Stimulated activated effector memory CD8-positive, alpha-beta T cell treated with anti-CD3 and anti-CD28 coated beads, Interleukin-12 subunit alpha, Interleukin-12 subunit beta, amount 100 ng/mL, for 72 hours (primary cell): ENCODE measurements around the gene SLC26A1.

Experiments used
- ATAC-seq: fragments of 150-1000 bp; cut with Tn5 transposase; 2 replicates; pipeline ENCODE4 v1.10.0; 2021
- DNase-seq, 2 donors: peaks; one replicate each; pipeline ENCODE4 v3.0.0; 2021 to 2022; ENCODE audit warnings: low spot score in 2 of 2
- H3K27ac Mint-ChIP-seq: one replicate; pipeline ENCODE4 v1.8.0; 2022; ENCODE audit warnings: mild to moderate bottlenecking, mixed read lengths
- H3K36me3 Mint-ChIP-seq: one replicate; pipeline ENCODE4 v1.8.0; 2022; ENCODE audit warnings: mild to moderate bottlenecking, mixed read lengths
- H3K4me1 Mint-ChIP-seq: one replicate; pipeline ENCODE4 v1.8.0; 2022; ENCODE audit warnings: mixed read lengths
- H3K4me3 Mint-ChIP-seq: one replicate; pipeline ENCODE4 v1.8.0; 2022; ENCODE audit warnings: mild to moderate bottlenecking, mixed read lengths
- H3K9me3 Mint-ChIP-seq: one replicate; pipeline ENCODE4 v1.8.0; 2022; ENCODE audit warnings: mixed read lengths

The SLC26A1 gene

GRCh38 chr4:1022051-1022738 lies 29.0 kb upstream of the SLC26A1 start:
- H3K36me3 Mint-ChIP-seq = peaks cover 6% of the 10 kb centered on the region
- H3K4me3 Mint-ChIP-seq = no peak overlapping the region
- H3K4me1 Mint-ChIP-seq = peaks cover 13% of the 10 kb centered on the region
- H3K27ac Mint-ChIP-seq = no peak overlapping the region
- H3K9me3 Mint-ChIP-seq = no peaks in the 10 kb centered on the region
- DNase-seq = no peak
- no peak for ATAC-seq

DNA sequence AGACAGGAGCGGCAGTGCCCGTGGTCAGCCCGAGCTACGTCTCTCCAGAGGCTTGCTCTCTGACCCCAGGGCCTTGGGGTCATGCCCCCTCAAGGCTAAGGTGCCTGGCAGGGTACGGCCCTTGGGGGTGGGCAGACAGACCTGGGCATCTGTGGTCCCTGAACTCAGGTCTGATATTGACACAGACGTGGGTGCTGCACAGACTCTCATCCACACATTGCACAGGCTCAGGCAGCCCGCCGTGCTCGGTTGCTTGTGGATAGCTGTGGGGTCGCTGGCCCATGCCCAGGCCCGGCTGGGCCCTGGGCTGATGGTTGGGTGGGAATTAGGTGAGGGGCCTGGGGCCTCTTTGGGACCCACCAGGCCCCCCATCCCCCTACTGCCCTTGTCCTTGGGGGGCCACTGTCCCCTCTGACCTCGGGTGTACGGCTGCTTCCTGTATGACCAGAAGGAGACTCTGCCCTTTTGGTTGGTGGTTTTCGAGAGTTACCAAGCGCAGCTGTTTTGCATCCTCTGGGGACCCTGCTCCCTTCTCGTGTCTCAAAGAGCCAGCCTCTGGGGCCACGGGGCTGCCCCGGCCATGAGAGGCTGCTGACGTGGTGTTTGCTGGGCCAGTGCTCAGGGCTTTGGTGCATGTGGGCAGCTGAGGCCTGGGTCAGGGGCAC lies 28.3 kb upstream of the SLC26A1 start:
- Mint-ChIP-seq H3K27ac (no peak overlapping the region), H3K4me1 (peaks cover 13% of the 10 kb centered on the region), H3K9me3 (no peaks in the 10 kb centered on the region), H3K4me3 (no peak overlapping the region), H3K36me3 (peaks cover 6% of the 10 kb centered on the region)
- no peak for DNase-seq
- no peak for ATAC-seq

GRCh38 chr4:1019729-1020470 lies 26.7 kb upstream of the SLC26A1 start:
- Mint-ChIP-seq H3K27ac (no peak overlapping the region), H3K4me1 (peaks cover 7% of the 10 kb centered on the region), H3K9me3 (no peaks in the 10 kb centered on the region), H3K36me3 (peaks cover under 1% of the 10 kb centered on the region), H3K4me3 (no peak overlapping the region)
- no peak for ATAC-seq
- DNase-seq = no peak

GRCh38 chr4:1019320-1019719 lies 26.1 kb upstream of the SLC26A1 start:
- Mint-ChIP-seq H3K4me1 (peaks cover 7% of the 10 kb centered on the region), H3K27ac (no peak overlapping the region), H3K4me3 (no peak overlapping the region)

GRCh38 chr4:1018147-1019020 lies 25.2 kb upstream of the SLC26A1 start:
- Mint-ChIP-seq H3K36me3 (no peaks in the 10 kb centered on the region), H3K4me3 (no peak overlapping the region), H3K27ac (no peak overlapping the region), H3K9me3 (no peaks in the 10 kb centered on the region), H3K4me1 (peaks cover 7% of the 10 kb centered on the region)
- ATAC-seq (no peak), DNase-seq (no peak)

More at GRCh38 chr4:1019320-1019719, 26.1 kb upstream of the SLC26A1 start:
- ATAC-seq = no peak
- DNase-seq = no peak
- Mint-ChIP-seq H3K9me3 (no peaks in the 10 kb centered on the region), H3K36me3 (no peaks in the 10 kb centered on the region)

DNA sequence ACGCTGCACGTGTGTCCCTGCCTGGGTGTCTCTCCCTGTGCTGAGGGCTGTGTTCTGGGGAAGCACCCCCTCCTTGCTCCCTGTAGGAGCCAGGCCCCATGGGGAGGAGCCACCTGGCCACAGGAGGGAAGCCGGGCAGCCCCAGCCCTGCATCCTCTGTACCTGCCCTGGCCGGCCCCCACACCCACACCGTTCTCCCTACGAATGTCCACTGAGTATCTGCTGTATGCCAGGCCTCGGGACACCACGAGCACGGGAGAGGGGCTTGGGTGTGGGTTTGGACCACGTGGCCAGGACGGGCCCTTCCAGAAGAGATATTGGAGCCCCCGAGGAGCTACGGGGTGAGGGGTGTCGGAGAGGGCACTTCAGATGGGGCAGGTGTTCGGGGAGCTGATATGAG lies 24.5 kb upstream of the SLC26A1 start:
- Mint-ChIP-seq H3K4me1 (peaks cover 7% of the 10 kb centered on the region), H3K4me3 (no peak overlapping the region), H3K9me3 (no peaks in the 10 kb centered on the region), H3K27ac (no peak overlapping the region), H3K36me3 (no peaks in the 10 kb centered on the region)
- ATAC-seq = no peak
- DNase-seq = no peak

DNA sequence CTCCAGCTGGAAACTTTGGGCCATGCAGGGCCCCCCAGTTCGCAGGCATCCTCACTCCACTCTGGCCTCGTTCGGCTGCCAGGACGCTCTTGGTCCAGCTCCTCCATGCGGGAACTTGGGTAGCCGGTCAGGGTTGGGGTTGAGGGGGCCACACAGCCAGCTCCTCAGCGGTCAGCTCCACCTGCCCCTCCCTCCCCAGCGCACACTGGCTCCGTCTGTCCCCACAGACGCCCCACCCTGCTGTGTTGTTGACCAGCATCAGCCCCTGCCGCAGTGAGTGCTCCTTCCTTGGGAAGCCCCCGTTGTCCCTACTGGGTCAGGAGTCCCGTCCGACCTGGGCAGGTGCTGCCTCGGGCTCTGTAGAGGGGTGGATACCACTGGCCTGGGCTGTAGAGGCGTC lies 24.0 kb upstream of the SLC26A1 start:
- no peak for ATAC-seq
- Mint-ChIP-seq H3K27ac (no peak overlapping the region), H3K4me3 (no peak overlapping the region), H3K36me3 (no peaks in the 10 kb centered on the region), H3K9me3 (no peaks in the 10 kb centered on the region), H3K4me1 (peaks cover 7% of the 10 kb centered on the region)
- DNase-seq = no peak

- no peak overlapping the region for H3K4me3 Mint-ChIP-seq
- H3K36me3 Mint-ChIP-seq = peaks cover under 1% of the 10 kb centered on the region
- H3K27ac Mint-ChIP-seq = no peak overlapping the region
- no peaks in the 10 kb centered on the region for H3K9me3 Mint-ChIP-seq
- peaks cover 7% of the 10 kb centered on the region for H3K4me1 Mint-ChIP-seq
- DNase-seq (no peak), ATAC-seq (no peak)
Measured at GRCh38 chr4:1015746-1016145, 22.5 kb upstream of the SLC26A1 start.

DNA sequence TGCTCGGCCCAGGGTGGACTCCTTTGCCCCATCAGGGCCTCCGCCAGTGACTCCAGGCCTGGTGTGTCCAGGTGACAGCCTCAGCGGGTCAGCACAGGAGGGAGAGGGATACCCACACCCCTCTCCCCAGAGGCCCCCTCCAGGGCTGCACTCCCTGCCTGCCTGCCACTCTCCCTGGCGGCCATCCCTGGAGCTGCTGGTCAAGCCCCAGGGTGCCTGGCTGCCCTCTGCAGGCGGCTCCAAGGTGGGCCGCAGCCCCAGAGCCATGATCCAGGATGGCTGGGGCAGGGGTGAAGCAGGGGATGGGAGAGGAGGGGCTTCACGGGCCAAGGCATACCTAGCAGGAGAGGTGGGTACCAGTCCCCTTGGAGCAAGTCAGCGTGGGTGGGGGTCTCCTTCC lies 22.0 kb upstream of the SLC26A1 start:
- Mint-ChIP-seq H3K36me3 (peaks cover 6% of the 10 kb centered on the region), H3K27ac (no peak overlapping the region), H3K9me3 (no peaks in the 10 kb centered on the region), H3K4me3 (no peak overlapping the region), H3K4me1 (peaks cover 13% of the 10 kb centered on the region)
- ATAC-seq = no peak
- DNase-seq = no peak

DNA sequence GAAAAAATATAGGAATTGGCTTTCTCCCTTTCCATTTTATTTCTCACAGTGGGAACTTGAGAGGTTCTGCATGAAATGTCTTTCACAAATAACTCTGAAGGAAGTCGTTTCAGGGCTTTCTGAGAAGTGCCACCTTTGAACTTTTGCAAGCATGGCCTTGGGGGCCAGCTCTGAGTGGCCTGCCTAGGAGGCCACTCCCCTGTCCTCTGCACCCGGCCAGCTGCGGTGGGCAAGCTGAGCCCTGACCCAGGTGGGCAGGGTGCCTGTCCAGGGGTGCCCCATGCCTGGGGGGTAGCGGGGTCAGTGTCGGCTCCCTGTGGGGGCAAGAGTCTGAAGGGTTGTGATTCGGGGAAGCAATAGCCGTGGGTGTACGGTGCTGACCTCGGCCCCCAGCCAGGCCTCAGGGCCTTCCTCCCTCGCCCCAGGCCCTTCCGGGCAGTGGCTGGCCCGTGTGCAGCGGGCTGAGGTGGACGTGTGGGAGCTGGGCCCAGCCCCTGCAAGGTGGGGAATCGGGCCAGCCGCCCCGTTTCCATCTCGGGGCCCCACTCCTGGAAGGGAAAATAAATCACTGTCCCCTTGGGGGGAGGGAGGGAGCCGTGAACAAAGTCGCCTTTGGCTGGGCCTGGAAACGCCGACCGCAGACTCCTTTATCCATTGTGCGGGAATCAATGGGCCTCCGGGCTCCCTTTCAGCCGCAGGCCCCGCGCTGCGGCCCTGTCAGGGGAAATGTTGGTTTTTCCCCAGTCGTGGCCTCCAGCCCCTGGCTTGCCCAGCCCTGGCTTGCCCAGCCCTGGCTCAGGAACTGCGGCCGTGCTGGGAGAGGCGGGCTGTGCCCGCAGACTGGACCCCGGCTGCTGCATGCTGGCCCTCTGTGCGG lies 21.3 kb upstream of the SLC26A1 start:
- Mint-ChIP-seq H3K27ac (no peak overlapping the region), H3K4me1 (peaks cover 13% of the 10 kb centered on the region), H3K4me3 (no peak overlapping the region), H3K9me3 (no peaks in the 10 kb centered on the region), H3K36me3 (peaks cover 7% of the 10 kb centered on the region)
- DNase-seq (no peak), ATAC-seq (no peak)

GRCh38 chr4:1013225-1014073 lies 20.2 kb upstream of the SLC26A1 start:
- Mint-ChIP-seq H3K4me1 (peaks cover 22% of the 10 kb centered on the region), H3K36me3 (peaks cover 7% of the 10 kb centered on the region), H3K27ac (no peak overlapping the region), H3K4me3 (peak overlapping the region; percentile 47), H3K9me3 (no peaks in the 10 kb centered on the region)
- ATAC-seq = no peak
- no peak for DNase-seq

- H3K27ac Mint-ChIP-seq = no peak overlapping the region
- DNase-seq (no peak), ATAC-seq (no peak)
- H3K4me1 Mint-ChIP-seq = peaks cover 16% of the 10 kb centered on the region
- H3K36me3 Mint-ChIP-seq = peaks cover 7% of the 10 kb centered on the region
- no peaks in the 10 kb centered on the region for H3K9me3 Mint-ChIP-seq
- H3K4me3 Mint-ChIP-seq = peak overlapping the region; percentile 47
Measured at GRCh38 chr4:1012034-1012739, 19.0 kb upstream of the SLC26A1 start.

DNA sequence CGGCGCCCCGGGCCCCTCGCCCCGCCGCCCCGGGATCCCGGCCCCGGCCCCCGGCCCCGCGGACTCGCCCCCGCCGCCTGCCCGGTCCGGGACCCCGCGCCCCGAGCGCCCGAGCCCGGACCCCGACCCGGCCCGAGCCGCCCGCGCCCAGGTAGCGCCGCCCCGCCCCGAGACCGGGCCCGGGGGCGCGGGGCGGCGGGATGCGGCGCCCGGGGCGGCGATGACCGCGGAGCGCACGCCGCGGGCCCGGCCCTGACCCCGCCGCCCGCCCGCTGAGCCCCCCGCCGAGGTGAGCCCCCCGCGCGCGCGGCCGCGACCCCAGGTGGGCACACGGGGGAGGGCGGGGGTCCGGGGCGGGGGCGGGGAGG lies 18.4 kb upstream of the SLC26A1 start:
- Mint-ChIP-seq H3K9me3 (no peaks in the 10 kb centered on the region), H3K4me1 (peaks cover 16% of the 10 kb centered on the region), H3K27ac (no peak overlapping the region), H3K4me3 (peak overlapping the region; percentile 47), H3K36me3 (peaks cover 7% of the 10 kb centered on the region)
- ATAC-seq (no peak), DNase-seq (no peak)
